GM19238 (cell line): ENCODE data around the gene GGTLC3.
"Not testable (repeated sequence)": the region's sequence is repeated elsewhere in the genome, so short reads cannot be mapped to it uniquely, and the experiment has no call there.

Source experiments
- DNase-seq: peaks from one replicate; pipeline ENCODE4 v3.0.0; 2011; ENCODE audit warnings: low spot score; ENCODE audit not compliant: insufficient read length

The GGTLC3 gene

DNA sequence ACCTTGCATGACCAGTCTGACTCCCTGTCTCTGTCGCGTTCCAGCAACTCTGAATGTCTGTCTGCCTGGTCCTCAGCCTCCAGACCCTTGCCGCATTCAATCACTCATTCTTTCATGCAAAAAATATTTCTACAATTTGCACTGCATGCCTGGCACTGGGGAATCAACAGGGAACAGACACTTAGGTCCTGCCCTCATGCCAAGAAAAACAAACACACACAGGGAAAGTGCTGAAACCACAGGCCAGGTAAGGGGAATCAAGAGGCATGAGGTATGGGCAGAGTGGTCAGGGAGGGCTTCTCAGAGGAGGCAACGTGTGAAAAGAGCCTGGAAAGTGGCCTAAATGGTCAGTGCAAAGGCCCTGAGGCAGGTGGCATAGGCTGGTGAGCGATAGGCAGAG, at the start of gene GGTLC3:
Gene GGTLC3 (minus strand): TSS at position 101 of the 400 bp plus-strand sequence. CDS start 264 bp downstream, outside the sequence.
- DNase-seq = not testable (repeated sequence)

DNA sequence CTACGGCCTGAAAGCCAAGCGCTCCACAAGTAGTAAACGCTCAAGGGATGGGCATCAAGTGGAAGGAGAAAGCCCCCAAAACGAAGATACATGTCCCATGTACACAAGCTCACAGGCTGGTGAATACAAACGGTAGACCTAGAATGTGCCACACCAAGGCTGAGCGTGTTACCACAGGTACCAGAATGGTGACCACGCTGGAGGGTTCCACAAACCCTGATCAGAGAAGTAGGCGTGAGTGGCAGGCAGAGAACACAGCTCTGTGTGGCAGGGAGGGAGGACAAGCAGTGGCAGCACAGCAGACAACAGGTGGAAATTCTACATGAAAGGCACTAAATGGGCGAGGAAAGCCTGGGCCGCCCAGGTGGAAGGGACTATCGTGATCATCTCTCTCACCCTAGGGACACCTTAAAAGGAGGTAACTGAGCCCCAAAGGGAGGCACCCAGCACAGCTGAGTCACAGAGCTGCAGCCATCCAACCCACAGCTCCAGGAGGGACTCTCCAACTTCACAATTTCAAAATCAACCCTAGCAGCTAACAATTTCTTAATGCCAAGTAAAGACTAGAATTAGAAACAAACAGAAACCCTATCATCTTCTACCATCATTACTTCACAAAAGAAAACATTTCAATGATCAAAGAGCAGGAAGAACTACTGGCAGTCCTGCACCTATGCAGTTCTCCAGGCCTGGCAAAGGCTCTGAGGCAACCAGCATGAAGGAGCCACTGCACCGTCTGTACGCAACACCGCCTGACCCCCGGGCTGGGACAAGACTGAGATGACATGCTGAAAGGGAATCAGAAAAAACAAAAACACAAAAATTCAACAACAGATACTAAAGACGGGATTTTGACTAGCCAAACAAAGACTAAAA, 42.4 kb upstream of the GGTLC3 start:
- not testable (repeated sequence) for DNase-seq

DNA sequence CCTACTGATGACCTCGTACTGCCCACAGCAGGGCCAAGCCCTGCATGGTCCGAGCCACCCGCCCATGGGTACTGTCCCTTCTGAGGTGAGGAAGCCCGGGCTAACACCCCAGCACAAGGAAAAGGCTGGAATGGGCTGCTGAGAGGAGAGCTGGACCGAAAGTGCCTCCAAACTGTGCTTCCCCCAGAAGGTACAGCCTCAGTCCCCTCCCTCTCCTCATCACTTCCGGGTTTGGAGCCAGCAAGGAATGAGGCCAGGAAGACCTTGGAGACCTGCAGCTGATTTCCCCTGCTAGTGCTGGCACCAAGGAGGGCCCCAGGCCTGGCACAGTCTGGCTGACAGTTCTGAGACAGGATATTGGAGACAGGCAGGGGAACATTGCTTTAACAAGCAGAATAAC, 41.0 kb upstream of the GGTLC3 start:
- not testable (repeated sequence) for DNase-seq

DNA sequence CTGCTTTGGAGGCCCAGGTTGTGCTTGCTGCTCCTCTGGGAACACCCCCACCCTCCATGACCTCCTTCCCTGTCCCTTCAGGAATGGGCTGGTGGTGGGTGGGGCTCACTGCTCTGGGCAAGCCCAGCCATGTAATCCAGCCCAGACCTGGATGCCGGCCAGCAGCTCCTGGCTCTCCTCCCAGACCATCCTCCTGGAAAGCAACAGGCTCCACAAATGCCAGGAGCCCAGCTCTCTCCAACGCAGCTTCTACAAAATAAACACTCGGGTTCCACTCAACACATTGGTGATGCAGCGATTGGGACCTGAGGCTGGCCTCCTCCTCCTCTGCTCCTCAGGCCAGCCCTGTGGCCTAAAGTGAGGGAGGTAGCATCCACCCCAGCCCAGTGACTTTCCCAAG, 40.6 kb upstream of the GGTLC3 start:
- DNase-seq = not testable (repeated sequence)

DNA sequence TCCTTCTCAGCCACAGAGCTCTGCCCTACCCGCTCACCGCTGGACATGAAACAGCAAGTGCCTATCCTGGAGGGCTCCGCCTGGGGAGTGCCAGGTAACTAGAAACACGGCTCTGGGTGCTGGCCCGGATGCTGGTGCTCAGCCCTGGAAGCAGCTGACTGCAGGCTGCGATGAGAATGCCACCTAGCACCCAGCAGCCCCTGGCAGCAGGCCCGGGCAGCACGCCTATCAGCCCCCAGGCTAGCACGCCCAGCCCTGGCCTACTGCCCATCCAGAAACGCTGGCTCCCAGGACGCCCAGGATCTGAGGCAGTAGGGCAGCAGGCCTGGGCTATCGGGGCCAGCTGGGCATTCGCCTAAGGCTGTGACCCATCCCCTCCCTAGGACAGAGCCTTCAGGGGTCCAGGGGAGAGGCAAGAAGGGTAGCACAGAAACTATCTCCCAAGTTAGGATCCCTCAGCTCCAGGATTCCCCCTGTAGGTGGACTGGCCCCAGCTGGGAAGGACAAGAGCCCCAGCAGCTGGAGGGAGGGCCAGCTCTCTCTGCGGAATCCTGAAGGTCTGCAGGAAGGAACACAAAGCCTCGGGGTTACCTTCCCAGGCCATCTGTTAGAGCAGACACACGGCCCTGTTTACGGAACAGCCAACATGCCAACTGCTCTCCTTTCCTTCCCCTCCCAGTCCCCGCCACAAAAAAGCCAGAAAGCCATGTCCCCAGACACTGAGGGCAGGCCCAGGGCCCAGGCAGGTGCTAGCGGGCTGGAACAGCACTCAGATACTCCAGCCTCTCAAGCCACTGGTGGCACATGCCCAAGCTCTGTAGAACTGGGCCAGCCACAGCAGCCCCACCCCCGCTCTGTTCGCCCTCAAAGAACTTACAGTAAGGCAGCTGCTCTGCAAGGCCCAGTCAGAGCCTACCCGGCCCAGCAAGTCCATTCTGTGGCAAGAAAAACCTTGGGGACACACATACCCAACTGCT, 36.6 kb upstream of the GGTLC3 start:
- not testable (repeated sequence) for DNase-seq

DNA sequence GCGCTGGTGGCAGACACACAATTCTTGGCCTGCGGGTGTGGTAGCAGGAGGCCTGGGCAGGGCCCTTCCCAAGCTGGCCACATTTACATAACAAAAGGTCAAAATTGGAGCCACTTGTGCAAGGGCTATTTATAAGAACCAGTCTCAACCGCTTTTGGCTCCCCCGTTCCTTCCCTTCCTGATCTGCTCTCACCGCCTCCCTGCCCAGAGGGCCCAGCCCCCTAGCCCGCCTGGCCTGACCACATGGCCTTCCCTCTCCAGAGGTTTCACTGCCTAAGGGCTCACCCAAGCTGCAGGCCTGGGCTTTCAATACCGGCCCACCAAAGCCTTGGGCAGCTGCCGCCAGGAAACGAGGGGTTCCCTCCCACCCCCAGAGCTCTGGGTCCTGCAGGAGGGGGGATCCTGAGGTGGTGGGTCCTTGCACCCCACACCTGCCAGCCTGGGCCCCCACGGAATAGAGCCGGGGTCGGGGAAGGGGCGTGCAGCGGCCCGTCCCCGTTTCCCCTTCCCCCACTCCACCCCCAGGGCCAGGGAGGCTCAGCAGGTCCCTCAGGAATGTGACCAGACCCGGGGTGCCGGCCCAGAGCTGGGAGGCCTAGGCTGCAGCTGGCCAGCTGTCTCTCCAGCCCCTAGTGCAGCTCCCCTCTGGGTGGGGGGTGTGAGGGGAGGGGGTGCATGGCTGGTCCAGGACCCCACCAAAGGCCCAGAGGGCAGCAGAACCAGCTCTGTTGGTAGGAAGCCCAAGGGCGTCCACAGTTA, 35.1 kb upstream of the GGTLC3 start:
- DNase-seq = not testable (repeated sequence)

DNA sequence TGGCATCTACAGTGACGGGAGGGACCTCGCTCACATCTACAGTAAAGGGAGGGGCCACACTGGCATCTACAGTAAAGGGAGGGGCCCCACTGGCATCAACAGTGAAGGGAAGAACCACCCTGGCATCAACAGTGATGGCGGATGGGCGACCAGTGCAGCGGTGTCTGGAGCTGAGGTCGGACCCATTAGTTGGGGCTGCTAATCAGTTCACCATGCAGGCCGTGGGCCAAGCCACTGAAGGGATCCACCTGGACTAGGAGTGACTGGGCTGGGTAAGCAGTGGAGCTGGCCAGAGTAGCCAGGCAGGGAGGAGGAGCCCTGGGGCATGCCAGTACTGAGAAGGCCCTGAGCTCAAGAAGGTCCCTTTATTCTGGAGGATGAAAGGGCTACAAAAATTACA, 33.1 kb upstream of the GGTLC3 start:
- DNase-seq = not testable (repeated sequence)

DNA sequence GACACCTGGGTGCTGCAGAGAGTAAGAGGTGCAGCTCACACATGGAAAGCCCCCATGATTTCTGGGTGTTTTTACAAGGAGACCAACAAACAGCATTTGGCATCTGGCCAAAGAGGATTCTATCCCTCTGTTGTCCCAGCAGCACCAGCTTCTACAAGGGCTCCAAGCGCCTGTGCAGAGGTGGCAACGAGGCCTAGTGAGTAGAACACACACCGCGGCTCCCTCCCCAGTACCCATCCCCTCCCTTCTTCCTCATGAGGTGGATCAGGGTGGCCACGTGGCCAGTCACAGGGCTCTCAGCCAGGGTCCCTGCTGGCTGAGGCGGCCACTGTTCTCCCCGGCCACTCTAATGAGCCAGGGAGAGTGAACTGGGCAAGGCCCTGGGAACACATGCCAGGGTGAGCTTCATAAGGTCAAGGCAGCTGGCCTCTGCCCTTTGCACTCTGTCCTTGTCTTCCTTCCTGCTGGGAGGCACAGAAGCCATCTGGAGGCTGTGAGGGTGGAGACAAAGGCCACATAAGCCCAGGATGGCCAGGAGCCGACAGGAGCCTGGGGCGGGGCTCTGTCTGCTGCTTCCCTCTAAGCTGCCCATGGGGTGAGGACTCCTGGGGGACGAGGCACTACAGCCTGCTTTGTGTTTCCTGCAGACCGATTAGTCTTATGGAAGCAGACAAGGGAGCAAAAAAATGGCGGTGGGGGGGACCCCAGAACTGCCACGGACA, 31.7 kb upstream of the GGTLC3 start:
- not testable (repeated sequence) for DNase-seq

DNA sequence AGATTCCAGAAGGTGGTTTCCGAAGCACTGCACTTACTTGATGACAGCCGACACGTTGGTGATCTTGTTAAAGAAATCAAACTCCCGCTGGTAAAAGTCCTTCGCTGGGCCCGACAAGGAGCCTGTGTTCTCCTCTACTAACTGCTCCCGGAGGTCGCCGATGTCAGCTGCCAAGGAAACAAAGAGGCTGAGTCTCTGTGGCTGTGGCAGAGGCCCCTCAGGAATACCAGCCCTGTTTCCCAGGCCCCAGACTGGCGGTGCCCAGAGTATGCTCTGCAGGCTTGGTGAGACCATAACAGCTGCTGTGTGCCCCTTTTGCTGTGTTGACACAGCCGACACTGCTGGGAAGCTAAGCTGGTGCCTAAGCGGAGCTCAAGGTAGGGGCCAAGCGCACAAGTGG, 26.7 kb upstream of the GGTLC3 start:
- not testable (repeated sequence) for DNase-seq

DNA sequence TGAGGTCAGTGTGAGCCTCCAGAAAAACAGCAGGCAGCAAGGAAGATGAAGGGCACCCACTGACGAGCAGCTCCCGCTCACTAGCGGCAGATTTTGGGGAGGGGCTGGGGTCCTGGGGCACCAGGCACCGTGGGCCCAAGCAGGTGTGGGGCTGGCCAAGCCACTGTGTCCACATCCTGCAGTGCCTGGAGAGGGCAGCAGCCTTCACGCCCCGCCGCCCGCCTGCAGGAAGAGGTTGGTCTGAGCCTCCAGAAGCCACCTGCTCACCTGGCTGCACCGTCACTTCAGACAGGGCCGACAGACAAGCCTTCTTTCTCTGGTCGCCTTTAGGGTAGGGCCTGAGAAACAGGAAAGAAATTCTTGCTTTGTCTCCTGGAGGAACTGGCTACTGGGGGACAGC, 25.4 kb upstream of the GGTLC3 start:
- DNase-seq = not testable (repeated sequence)

DNA sequence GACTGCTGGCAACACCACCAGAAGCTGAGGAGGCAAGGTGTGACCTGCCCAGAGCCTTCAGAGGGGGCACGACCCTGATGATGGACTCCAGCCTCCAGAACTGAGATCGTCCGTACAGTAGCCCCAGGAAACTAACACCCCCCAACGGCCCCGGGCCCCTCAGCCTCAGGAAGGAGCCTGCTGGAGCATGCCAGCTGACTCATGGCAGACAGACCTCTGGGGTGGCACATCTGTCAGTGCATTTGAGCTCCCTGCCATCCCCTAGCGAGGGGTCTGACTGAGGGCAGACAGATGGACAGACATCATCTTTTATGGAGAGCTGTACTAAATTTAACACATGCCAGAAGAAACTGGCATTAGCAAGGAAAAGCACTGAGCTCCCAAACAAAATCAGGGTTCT, 22.0 kb upstream of the GGTLC3 start:
- DNase-seq = not testable (repeated sequence)

DNA sequence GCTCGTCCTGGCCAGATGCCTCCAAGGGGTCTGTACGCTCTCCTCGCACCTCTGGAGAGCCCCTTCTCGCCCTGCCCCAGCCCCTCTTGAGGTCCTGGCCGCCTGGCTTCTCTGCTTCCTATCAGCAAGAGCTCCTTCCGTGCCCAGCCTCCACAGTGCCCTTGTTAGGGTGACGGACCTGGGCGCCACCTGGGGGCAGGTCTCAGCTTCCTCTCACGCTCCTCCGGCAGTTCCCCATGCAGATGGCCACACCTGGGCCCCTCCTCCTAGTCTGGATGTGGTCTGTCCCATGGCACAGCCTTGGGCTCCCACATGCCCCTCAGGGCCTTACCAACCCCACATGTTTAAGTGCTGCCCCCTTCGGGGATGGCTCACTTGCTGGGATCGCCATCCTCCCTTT, 16.4 kb upstream of the GGTLC3 start:
- not testable (repeated sequence) for DNase-seq

DNA sequence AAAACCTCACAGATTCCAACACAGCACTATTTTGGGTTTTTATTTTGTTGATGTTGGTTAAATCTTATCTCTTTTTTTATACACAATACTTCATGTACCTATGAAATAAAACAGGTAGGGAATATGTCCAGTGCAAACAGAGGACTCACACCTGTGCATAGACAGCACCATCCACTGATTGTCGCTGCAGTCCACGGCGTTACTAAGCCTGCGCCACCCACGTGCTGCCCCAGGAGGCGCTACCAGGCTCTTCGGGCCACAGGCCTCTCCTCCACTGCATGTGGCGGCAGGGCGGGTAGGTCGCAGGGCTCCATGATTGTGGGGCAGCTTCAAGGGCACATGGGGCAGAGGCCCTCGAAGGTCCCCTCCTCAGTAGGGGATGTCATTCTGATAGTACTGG, 15.7 kb upstream of the GGTLC3 start:
- DNase-seq = not testable (repeated sequence)

DNA sequence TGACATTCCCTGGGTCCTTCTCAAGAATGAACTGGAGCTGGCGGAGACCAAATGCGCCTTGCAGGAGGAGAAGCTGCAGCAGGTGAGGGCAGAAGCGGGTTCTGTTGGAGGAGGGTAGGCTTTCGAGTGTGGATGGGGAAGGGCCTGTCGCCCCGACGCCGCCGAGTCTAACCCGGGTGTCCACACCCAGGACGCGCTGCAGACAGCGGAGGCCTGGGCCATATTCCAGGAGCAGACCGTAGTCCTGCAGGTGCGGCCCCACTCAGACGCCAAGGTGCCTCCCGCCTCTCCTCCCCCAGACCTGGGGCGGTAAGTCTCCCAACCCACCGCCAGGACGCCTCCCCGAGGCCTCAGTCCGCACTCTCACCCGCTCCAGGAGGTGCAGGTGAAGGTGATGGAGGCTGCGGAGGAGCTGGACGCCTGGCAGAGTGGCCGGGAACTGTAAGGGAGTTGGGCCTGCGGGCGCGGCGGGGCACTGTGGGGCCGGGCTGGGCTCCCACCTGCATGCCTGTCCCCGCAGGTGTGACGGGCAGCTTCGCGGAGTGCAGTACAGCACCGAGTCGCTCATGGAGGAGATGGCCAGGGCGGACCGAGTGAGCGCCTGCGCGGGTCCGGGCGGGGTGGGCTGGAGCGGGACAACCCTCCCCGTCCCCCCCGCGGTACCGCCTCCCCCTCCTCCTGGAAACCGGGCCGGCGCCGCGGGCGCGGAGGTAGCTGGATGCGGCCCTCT, 11.6 kb upstream of the GGTLC3 start:
- DNase-seq = not testable (repeated sequence)

DNA sequence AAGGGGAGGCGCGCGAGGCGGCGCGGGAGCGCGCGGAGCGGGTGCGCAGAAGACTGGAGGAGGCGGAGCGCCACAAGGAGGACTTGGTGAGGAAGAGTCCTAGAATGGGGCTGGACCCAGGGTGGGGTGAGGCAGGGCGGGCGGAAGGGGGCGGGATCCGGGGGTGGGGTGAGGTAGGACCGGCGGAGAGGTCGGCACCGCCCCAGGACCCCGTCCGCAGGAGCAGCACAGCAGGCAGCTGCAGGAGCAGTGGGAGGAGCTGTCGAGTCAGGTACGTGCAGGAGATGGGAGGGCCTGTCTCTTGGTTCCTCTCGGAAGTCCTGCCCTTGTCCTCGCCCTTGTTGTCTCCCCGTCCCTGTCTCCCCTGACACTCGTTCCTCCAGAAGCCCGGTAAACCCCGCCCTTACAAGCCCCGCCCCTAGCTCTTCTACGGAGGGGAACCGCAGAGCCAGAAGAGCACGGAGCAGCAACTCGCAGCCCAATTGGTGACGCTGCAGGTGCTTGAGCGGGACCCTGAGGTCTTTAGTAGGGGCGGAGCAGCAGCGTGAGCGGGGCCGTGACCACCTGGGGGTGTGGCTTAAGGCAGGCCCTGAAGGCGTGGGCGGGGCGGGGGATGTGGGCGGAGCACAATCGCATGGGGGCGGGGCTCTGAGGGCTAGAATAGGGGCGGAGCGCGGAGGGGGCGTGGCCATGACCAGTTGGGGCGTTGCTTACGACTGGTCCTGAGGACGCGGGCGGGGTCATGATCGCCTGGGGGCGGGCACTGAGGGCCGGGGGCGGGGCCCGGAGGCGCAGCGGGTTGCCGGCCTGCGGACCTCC, 10.8 kb upstream of the GGTLC3 start:
- DNase-seq = not testable (repeated sequence)

DNA sequence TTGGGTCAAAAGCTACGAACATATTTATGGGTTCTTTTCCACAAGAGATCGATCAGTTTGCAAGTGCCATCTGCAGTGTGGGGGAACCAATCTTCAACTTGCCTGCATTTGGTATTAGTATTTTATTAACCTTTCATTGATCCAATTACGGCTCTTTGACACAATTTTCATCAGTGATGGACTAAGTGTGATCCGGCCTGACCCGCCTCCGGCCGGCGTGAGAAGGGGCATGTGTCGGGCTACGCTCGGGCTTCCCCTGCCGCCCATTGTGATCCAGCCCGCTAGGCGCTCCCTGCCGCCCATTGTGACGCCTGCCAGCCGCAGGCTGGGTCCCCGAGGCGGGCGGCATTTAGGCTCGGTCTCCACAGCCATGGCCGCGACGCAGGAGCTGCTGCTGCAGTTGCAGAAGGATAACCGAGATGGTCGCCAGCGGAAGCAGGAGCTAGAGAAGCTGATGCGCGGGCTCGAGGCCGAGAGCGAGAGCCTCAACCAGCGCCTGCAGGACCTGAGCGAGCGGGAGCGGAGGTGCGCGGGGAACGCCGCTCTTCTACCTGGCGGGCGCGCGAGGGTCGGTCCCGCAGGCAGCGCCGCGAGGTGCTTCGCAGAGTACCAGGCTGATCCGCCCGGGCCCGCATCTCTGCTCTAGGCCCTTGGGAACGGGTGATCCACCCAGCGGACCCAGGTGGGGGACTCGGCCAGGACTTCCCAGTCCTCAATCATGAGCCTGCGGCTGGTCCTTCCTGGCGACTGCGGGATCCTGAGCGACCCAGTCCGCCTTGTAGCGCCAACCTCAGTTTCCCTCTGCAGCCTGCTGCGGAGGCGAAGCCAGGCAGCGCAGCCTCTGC, 10.0 kb upstream of the GGTLC3 start, which contains the start of gene TMEM191B:
Gene TMEM191B (plus strand): TSS at position 51 of the 845 bp plus-strand sequence. CDS start 179 bp downstream, at position 230.
- DNase-seq = not testable (repeated sequence)

DNA sequence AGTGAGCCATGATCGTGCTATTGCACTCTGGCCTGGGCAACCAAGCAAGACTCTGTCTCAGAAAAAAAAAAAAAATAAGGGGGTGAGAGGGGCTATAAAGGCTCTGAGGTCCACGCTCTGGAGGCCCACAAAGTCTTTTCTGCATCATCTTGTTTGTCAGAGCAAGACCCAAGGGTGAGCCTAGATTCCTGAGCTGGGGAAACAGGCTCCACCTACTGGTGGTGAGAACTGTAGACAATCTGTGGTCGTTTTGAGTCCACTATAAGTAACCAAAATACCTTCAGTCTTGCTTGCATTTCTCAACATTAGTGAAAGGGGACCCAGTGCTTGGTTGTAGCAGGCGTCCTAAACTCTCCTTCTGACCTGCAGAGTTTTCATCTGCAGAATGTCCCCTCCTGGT, 5.4 kb upstream of the GGTLC3 start:
- not testable (repeated sequence) for DNase-seq

DNA sequence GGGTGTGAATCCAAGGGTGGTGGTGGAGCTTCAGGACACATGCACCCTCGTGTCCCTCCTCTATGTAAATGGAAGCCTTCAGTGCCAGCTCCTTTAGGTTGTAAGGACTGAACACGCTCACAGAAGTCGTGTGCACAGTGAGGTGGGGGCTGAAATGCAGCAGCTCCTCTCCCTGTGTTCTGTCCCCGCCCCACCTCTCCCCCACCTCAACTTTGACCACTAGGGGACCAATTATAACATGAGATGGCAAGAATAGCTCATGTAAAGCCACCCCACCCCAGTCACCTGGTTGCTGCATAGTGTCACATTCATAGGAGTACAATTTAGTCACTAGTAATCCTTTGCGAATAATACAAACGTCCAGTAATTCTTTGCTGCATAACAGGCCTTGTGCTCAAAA, 4.8 kb upstream of the GGTLC3 start:
- DNase-seq = not testable (repeated sequence)
